SU-DHL-6 (cell line): ENCODE data around the gene CCDC194.

Source experiments
- EZH2phosphoT487 ChIP-seq: fragments of 200-600 bp; sonication (generic), shearing (Covaris generic); conservative IDR thresholded peaks from 2 replicates; pipeline ENCODE4 v1.6.1; 2018; ENCODE audit warnings: mild to moderate bottlenecking, antibody characterized with exemption, low read length, moderate library complexity, mixed read lengths
- TF ChIP-seq, protein P1 (sequence below): fragments of 200-600 bp; sonication (generic); IDR thresholded peaks from one replicate; pipeline ENCODE4 v1.5.1; 2017; ENCODE audit warnings: antibody characterized with exemption, mild to moderate bottlenecking, low read length, moderate library complexity; ENCODE audit not compliant: insufficient read depth, poor library complexity, severe bottlenecking

DNA sequence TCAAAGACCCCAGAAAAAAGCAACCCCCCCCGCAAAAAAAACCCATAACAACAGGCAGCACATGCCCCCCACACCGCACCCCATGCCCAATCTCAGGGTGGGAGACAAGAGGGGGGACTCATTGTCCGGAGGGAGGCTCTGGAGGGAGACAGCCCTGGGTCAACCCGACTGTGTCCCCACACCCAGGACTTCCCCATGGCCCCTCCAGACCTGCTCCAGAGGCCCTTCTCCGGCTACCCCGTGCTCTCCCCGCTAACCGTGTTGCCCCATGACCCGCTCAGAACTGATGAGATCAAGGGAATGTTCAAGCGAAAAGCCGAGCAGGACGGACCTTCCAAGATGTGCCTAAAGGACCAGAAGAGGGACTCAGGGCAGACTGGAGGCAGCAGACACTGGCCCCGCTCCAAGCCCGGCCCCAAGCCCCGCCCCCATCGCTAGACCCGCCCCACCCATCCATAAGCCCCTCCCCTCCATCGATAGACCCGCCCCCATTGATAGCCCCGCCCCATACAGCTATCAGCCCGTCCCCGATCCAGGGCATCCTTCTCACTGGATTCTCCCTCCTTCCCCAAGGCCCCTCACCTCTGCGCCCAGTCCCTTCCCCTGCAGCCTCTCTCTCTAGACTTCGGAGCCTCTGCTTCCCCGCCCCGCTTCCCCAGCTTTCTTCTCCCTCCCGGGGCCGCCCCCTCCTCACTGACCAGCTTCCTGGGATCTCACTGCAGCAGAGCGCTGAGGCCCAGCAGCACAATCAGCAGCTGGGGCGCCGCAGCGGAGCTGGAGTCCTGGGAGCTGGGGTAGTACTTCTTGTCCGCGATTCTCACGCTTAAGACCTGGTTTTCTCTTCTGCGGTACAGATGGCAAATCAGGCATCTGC is 9.2 kb upstream of the CCDC194 start:
- no peak for TF ChIP-seq EZH2phosphoT487
- TF ChIP-seq, protein P1, sequence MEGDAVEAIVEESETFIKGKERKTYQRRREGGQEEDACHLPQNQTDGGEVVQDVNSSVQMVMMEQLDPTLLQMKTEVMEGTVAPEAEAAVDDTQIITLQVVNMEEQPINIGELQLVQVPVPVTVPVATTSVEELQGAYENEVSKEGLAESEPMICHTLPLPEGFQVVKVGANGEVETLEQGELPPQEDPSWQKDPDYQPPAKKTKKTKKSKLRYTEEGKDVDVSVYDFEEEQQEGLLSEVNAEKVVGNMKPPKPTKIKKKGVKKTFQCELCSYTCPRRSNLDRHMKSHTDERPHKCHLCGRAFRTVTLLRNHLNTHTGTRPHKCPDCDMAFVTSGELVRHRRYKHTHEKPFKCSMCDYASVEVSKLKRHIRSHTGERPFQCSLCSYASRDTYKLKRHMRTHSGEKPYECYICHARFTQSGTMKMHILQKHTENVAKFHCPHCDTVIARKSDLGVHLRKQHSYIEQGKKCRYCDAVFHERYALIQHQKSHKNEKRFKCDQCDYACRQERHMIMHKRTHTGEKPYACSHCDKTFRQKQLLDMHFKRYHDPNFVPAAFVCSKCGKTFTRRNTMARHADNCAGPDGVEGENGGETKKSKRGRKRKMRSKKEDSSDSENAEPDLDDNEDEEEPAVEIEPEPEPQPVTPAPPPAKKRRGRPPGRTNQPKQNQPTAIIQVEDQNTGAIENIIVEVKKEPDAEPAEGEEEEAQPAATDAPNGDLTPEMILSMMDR, result no peak
